SH-SY5Y (cell line): ENCODE results near the gene ADAM12.

Experiments used
- GATA2 ChIP-seq: IDR thresholded peaks from 2 replicates; pipeline ENCODE4 v1.6.1; 2011; ENCODE audit warnings: mild to moderate bottlenecking, low read depth, low read length
- GATA3 ChIP-seq: IDR thresholded peaks from 2 replicates; pipeline ENCODE4 v1.6.1; 2011; ENCODE audit warnings: low read depth, mild to moderate bottlenecking, low read length, moderate library complexity

DNA sequence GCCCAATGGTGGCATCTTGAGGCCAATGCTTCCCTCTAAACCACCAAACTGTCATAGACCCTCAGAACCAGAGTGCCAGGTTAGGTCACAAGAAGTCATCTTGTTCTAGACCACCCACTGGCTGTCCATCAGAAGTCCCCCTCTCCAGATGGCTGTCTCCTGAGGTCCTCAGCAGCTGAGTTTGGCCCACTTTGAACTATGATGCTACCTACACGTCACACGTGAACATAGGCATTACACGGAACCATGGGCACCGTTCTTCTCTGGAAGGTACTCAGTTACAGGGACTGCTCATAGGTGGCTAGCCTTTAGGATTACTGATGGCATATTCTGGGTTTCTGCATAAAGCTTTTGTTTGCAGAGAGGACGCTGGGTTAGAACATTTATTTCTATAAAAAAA is 166.4 kb downstream of the ADAM12 start:
- TF ChIP-seq GATA2 (no peak), GATA3 (no peak)
